Subcutaneous abdominal adipose tissue (tissue), 5 donors: ENCODE measurements around the gene PIH1D1.
"Not testable (repeated sequence)": the region's sequence is repeated elsewhere in the genome, so short reads cannot be mapped to it uniquely, and the experiment has no call there.

Experiments
- H3K27ac ChIP-seq: one replicate; pipeline ENCODE4 v1.7.0; 2013; ENCODE audit warnings: low read depth, mild to moderate bottlenecking, inconsistent platforms, low read length, moderate library complexity
- H3K27me3 ChIP-seq, 5 donors: one replicate each; pipeline ENCODE4 v1.7.0; 2013; ENCODE audit warnings: low read length in 5 of 5, inconsistent platforms in 1 of 5; ENCODE audit not compliant: control insufficient read depth in 5 of 5, insufficient read depth in 4 of 5
- H3K36me3 ChIP-seq, 5 donors: one replicate each; pipeline ENCODE4 v1.7.0; 2013; ENCODE audit warnings: low read length in 5 of 5; ENCODE audit not compliant: control insufficient read depth in 5 of 5, insufficient read depth in 5 of 5
- H3K4me1 ChIP-seq, 5 donors: one replicate each; pipeline ENCODE4 v1.7.0; 2013; ENCODE audit warnings: low read length in 5 of 5, mild to moderate bottlenecking in 3 of 5, moderate library complexity in 1 of 5; ENCODE audit not compliant: control insufficient read depth in 5 of 5, insufficient read depth in 5 of 5
- H3K4me3 ChIP-seq, 5 donors: one replicate each; pipeline ENCODE4 v1.7.0; 2013; ENCODE audit warnings: low read length in 5 of 5, low read depth in 1 of 5
- H3K9ac ChIP-seq, 5 donors: one replicate each; pipeline ENCODE4 v1.7.0; 2013; ENCODE audit warnings: low read length in 5 of 5, mild to moderate bottlenecking in 4 of 5, moderate library complexity in 3 of 5
- H3K9me3 ChIP-seq, 5 donors: one replicate each; pipeline ENCODE4 v1.7.0; 2013; ENCODE audit warnings: low read length in 5 of 5; ENCODE audit not compliant: control insufficient read depth in 5 of 5
- donor health status: healthy.
- donor health status: healthy.
- donor health status: healthy.
- donor health status: healthy.
- donor health status: healthy.

Gene PIH1D1

GRCh38 chr19:49481020-49481683, 29.5 kb upstream of the PIH1D1 start:
- Histone ChIP-seq H3K4me3 (no peak overlapping the region), H3K36me3 (peaks cover 0 to 12% (median 3%) of the 10 kb centered on the region in 5 donors), H3K4me1 (peaks cover 0 to 2% (median 0%) of the 10 kb centered on the region in 5 donors), H3K9me3 (no peaks in the 10 kb centered on the region), H3K9ac (no peak overlapping the region), H3K27ac (no peak overlapping the region), H3K27me3 (no peaks in the 10 kb centered on the region)

- Histone ChIP-seq H3K4me1 (peaks cover 0 to 4% (median 0%) of the 10 kb centered on the region in 5 donors), H3K27me3 (no peaks in the 10 kb centered on the region), H3K36me3 (peaks cover 0 to 12% (median 3%) of the 10 kb centered on the region in 5 donors)
Observed at GRCh38 chr19:49479975-49480628, 28.5 kb upstream of the PIH1D1 start.

GRCh38 chr19:49475995-49476880, 24.6 kb upstream of the PIH1D1 start:
- Histone ChIP-seq H3K9ac (no peak overlapping the region), H3K9me3 (no peaks in the 10 kb centered on the region), H3K36me3 (peaks cover 0 to 7% (median 0%) of the 10 kb centered on the region in 5 donors), H3K27me3 (peaks cover 0 to 2% (median 0%) of the 10 kb centered on the region in 5 donors), H3K4me1 (peaks cover 0 to 24% (median 12%) of the 10 kb centered on the region in 5 donors), H3K4me3 (no peak overlapping the region), H3K27ac (no peak overlapping the region)

More at GRCh38 chr19:49479975-49480628, 28.5 kb upstream of the PIH1D1 start:
- Histone ChIP-seq H3K27ac (no peak overlapping the region), H3K9ac (no peak overlapping the region), H3K4me3 (no peak overlapping the region), H3K9me3 (no peaks in the 10 kb centered on the region)

- Histone ChIP-seq H3K27ac (peak overlapping the region; percentile 55), H3K9ac (peak overlapping the region in 2 of 5 donors; percentile 57 to 82), H3K36me3 (peaks cover 0 to 5% (median under 1%) of the 10 kb centered on the region in 5 donors), H3K9me3 (no peaks in the 10 kb centered on the region), H3K4me1 (peaks cover 1 to 28% (median 12%) of the 10 kb centered on the region in 5 donors), H3K4me3 (peak overlapping the region in 4 of 5 donors; percentile 33 to 78 (median 70)), H3K27me3 (peaks cover 0 to 2% (median 0%) of the 10 kb centered on the region in 5 donors)
Observed at GRCh38 chr19:49475191-49475917, 23.7 kb upstream of the PIH1D1 start.

- Histone ChIP-seq H3K4me3 (peak overlapping the region; percentile 64 to 78 (median 70)), H3K36me3 (peaks cover 0 to 3% (median 0%) of the 10 kb centered on the region in 5 donors), H3K9ac (peak overlapping the region in 4 of 5 donors; percentile 49 to 82 (median 62)), H3K27ac (peak overlapping the region; percentile 55), H3K9me3 (no peaks in the 10 kb centered on the region), H3K27me3 (peaks cover 0 to 2% (median 0%) of the 10 kb centered on the region in 5 donors), H3K4me1 (peaks cover 1 to 34% (median 19%) of the 10 kb centered on the region in 5 donors)
Observed at GRCh38 chr19:49474542-49474924, 22.9 kb upstream of the PIH1D1 start.

- H3K27ac ChIP-seq: peak within 1 kb of the TSS; percentile 55
- peak within 1 kb of the TSS in 4 of 5 donors; percentile 49 to 82 (median 62) for H3K9ac ChIP-seq
- no peaks in the 10 kb centered on the region for H3K9me3 ChIP-seq
- peaks cover 1 to 37% (median 20%) of the 10 kb centered on the region in 5 donors for H3K4me1 ChIP-seq
- peaks cover 0 to 3% (median 0%) of the 10 kb centered on the region in 5 donors for H3K36me3 ChIP-seq
- peaks cover 0 to 2% (median 0%) of the 10 kb centered on the region in 5 donors for H3K27me3 ChIP-seq
- peak within 1 kb of the TSS; percentile 64 to 78 (median 70) for H3K4me3 ChIP-seq
Observed at GRCh38 chr19:49473868-49474541, 22.4 kb upstream of the PIH1D1 start, which contains the start of gene FLT3LG. Gene FLT3LG, plus strand, starts transcription at chr19:49474215. Its CDS starts 425 bp downstream, at chr19:49474640.

- not testable (repeated sequence) for H3K9me3 ChIP-seq, H3K36me3 ChIP-seq, H3K27me3 ChIP-seq
- Histone ChIP-seq H3K4me1 (peaks cover 1 to 41% (median 23%) of the 10 kb centered on the region in 5 donors), H3K27ac (peak overlapping the region; percentile 55), H3K9ac (peak overlapping the region in 2 of 5 donors; percentile 57 to 67), H3K4me3 (peak overlapping the region; percentile 40 to 71 (median 69))
Observed at GRCh38 chr19:49473501-49473867, 21.9 kb upstream of the PIH1D1 start.

GRCh38 chr19:49472936-49473335, 21.3 kb upstream of the PIH1D1 start:
- Histone ChIP-seq H3K9ac (peak overlapping the region in 1 of 5 donors; percentile 30), H3K27me3 (peaks cover 0 to 2% (median 0%) of the 10 kb centered on the region in 5 donors), H3K27ac (no peak overlapping the region), H3K4me1 (peaks cover 1 to 45% (median 26%) of the 10 kb centered on the region in 5 donors), H3K4me3 (no peak overlapping the region), H3K36me3 (peaks cover 0 to 5% (median 3%) of the 10 kb centered on the region in 5 donors), H3K9me3 (no peaks in the 10 kb centered on the region)

GRCh38 chr19:49470615-49470978, 19.0 kb upstream of the PIH1D1 start:
- Histone ChIP-seq H3K9ac (no peak overlapping the region), H3K9me3 (no peaks in the 10 kb centered on the region), H3K4me1 (peaks cover 1 to 42% (median 26%) of the 10 kb centered on the region in 5 donors), H3K27ac (no peak overlapping the region), H3K4me3 (no peak overlapping the region), H3K27me3 (peaks cover 0 to 2% (median 0%) of the 10 kb centered on the region in 5 donors), H3K36me3 (peaks cover 0 to 18% (median 11%) of the 10 kb centered on the region in 5 donors)
